ENCODE measurements around the gene GTSE1. TPM values are rescaled to one million over a fixed set of nuclear protein-coding genes. Genes with fewer than 3 reads are reported as not detected.

GTSE1 gene
- total RNA-seq, 1 donor from 2014 or later = 2.7 TPM

GRCh38 chr22:46274381-46274780, 22.3 kb upstream of the GTSE1 start:
- no peak for DNase-seq

- no peak for DNase-seq
Measured at GRCh38 chr22:46275455-46276122, 21.1 kb upstream of the GTSE1 start.

DNA sequence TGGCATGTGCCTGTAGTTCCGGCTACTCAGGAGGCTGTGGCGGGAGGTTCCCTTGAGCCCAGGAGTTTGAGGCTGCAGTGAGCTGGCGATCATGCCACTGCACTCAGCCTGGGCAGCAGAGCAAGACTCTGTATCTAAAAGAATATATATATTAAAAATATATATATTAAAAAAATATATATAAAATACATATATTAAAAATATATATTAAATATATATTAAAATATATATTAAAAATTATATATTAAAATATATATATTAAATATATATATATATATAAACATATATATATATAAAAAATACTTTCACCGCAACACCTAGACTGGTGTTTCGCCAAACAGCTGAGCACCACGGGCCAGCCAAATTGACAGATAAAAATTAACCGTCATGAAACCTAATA, 20.1 kb upstream of the GTSE1 start:
- no peak for DNase-seq

DNA sequence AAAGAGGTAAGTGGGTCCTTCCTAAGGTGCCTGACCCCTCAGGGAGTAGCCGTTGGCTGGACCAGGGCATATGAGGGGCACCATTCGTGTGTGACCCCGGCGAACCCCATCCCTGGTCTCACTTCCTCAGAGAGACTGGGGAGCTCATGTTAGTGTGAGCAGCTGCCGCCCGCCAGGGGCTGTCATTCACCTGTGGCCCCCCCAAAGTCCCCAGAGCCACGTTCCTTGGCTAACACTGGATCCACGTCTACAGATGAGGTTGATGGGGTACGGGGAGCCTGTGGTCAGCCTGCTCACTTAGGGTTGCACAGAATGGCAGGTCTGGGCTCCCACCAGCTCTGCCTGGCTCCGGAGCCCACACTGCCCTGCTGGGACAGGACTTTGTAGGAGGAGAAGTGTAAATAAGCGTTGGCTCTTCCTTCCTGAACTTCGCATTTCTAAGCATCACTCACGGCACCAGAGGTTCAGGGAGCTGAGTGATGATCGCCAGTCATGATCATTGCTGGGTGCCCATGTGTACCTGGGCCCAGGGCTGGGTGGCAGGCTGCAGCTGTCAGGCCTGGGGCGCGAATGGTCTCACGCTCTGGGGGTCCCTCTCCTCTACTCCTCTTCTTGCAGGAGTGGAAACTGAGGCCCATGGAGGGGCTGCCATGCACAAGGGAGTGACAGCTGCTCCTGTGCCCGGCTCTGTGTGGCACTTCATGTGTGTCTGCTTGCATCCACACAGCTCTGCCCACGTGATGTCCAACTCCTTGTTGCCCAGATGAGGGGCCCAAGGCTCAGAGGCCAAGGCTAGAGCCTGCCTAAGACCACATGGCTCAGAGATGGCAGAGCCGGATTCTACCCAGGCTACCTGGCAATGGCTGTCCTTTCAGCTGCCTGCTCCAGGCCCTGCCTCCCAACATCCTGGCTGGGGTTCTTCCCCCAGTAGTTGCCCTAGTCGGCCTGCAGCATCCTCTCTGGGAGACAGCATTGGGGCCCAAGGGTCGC, 17.7 kb upstream of the GTSE1 start:
- no peak for DNase-seq

GRCh38 chr22:46280063-46280817, 16.4 kb upstream of the GTSE1 start:
- no peak for DNase-seq

- DNase-seq = no peak
Measured at GRCh38 chr22:46280999-46281623, 15.6 kb upstream of the GTSE1 start.

GRCh38 chr22:46281866-46282678, 14.6 kb upstream of the GTSE1 start:
- DNase-seq = no peak

GRCh38 chr22:46286006-46286405, 10.7 kb upstream of the GTSE1 start:
- no peak for DNase-seq

DNA sequence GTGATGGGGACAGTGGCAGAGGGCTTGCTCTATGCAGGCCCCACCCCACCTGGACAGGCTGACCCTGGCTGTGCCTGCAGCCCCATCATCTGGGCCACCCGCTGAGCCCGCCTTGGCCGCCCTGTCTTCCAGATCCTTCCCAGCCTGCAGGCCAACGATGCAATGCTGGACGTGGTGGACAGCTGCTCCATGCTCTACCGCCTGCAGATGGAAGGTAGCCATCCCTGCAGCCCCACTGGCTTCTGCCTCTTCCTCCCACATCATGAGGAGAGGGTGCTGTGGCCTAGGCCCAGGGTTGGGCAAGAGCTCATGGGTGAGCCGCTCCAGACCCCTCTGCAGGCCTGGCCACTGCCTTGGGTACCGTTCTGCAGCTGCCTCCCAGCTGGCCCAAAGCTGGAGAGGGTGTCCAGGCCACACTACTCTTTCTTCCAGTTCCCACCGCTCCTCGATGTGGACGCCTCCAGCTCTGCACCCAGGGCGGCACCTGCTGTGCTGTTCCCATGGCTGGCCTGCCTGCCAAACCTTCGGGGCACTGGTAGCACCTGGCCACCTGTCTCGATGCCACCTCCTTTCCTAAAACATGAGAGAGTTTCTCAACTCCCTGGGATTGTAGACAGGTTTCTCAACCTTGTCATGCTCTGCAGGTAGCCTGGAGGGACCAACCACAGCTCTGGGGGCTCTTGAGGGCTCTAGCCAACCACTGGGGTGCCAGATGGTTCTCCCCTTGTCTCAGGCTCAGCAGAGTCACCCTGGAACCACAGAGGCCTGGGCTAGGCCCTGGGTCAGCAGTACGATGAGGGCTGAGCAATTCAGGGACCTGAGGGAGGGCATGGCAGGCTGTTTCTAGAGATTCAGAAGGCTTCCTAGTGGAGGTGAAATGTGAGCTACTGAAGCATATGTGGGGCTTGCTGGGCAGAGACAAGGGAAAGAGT, 9.5 kb upstream of the GTSE1 start:
- no peak for DNase-seq

GRCh38 chr22:46287873-46288751, 8.6 kb upstream of the GTSE1 start:
- peak; percentile 65 for DNase-seq

GRCh38 chr22:46288846-46289243, 7.8 kb upstream of the GTSE1 start:
- DNase-seq = no peak

DNA sequence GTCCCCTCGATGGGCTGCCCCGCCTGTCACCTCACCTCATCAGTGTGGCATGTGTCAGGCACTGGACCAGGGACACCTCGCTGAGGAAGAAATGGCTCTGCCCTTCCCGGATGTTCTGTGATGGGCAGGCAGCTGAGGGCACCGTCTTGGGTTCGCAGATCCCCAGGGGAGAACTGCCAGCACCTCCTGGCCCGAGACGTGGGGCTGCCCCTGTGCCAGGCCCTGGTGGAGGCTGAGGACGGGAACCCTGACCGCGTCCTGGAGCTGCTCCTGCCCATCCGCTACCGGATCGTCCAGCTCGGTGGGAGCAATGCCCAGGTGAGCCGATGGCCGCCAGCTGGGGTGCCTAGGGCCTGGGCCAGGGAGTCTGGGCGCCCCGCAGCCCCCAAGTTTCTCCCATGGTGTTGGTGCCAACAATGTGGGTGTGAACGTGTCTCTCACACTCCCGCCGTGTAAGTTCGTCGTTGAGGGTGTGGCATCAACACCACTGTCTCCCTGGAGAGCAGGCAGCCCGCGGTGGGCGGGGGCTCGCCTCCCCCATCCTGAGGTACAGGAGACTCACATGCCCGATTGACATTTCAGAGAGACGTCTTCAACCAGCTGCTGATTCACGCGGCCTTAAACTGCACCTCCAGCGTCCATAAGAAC, 7.3 kb upstream of the GTSE1 start:
- no peak for DNase-seq

DNA sequence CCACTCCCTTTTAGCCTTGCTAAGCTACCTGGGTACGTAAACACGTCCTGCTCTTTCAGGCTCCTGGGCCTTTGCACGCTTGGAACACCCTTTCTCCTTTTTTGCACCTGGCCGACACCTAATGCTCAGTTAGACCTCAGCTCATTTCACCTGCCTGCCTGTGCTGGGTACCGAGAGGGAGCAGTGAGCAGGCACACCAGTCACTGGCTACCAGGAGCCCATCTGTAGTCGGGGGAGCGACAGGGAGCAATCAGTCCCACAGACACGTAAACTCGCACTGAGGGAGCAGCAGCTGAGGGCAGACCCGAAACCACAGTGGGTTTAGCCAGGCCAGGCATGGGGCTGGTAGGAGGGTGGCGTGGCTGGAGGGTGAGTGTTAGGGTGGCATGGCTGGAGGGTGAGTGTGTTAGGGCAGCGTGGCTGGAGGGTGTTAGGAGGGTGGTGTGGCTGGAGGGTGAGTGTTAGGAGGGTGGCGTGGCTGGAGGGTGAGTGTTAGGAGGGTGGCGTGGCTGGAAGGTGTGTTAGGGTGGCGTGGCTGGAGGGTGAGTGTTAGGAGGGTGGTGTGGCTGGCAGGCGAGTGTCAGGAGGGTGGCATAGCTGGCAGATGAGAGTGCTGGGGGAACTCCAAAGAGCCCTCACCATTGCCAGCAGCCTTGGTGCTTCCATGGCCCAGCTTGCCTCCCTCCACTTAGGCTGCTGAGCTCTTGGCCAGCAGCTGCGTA, 6.4 kb upstream of the GTSE1 start:
- DNase-seq = no peak

GRCh38 chr22:46290843-46291785, 5.6 kb upstream of the GTSE1 start:
- DNase-seq = no peak

GRCh38 chr22:46292173-46292572, 4.5 kb upstream of the GTSE1 start:
- DNase-seq = no peak

DNA sequence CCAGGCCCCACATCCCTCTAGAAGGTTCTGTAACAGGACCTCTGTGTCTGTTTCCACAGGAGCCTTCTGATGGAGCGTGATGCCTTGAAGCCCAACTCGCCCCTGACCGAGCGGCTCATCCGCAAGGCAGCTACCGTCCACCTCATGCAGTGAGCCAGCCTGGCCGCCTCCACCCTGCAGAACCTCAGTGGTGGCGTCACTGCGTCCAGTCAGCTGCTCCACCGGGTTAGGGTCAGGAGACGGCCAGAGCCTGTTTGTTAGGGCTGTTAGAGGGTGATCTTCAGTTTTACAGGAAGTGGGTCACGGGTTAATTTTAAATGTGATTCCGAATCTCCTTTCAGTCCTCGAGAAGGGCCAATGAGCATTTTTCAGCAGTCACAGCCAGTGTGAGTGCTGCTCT, 3.9 kb upstream of the GTSE1 start:
- no peak for DNase-seq

Data from dermis blood vessel endothelial cell (primary cell).